Diencephalon (tissue), 1 donor: ENCODE results near the gene TEX19. TPM values are rescaled to one million over a fixed set of nuclear protein-coding genes. Genes with fewer than 3 reads are reported as not detected.

ENCODE experiments used
- total RNA-seq: library from RNA; depleted of rRNA; stranded (reverse); fragments of >200 nt; gene quantifications from one replicate; pipeline ENCODE4 v1.2.3, GENCODE V29; 2014

The TEX19 gene
- total RNA-seq = not detected

DNA sequence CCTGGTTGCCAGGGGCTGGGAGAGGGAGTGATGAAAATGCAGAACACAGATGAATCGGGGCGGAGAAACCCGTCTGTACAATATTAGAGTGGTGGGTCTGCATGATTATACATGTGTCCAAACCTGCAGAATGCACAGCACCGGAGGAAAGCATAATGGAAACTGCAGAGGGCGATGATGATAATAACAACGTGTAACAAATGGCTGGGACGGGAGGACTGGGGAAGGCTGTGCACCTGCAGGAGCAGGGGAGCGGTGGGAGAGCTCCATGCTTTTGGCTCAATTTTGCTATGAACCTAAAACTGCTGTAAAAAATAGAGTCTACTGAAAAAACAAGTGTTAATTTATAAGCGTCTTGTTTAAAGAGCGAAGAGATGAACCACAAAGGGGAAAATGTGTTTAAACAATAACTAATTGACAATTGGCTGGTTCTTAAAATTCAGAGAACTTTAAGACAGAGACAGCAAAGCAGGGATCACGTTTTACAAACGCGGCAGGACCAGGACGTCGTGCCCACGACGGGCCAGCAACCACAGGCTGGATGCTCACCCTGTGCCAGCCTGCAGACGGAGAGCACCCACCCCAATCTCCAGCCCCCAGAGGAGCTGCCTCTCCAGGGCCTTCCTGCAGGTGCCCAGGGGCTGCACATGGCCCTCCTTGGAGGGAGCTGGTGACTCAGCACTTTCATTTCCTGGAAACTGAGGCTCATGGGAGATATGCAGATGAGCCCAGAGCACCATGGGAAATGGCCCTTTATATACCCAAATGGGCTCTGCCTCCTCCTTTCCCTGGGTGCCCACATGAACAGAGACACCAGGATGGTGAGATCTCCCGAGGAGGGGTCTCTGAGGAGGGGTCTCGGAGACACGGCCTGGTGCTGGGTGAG lies at the start of gene TEX19:
TSS of gene TEX19 (plus strand) at position 783 of the 886 bp plus-strand sequence. CDS start 2,904 bp downstream, outside the sequence.

GRCh38 chr17:82317394-82318168 lies 41.5 kb upstream of the TEX19 start, which contains the start of gene CD7:
CD7 (minus strand) TSS chr17:82317608; CDS start chr17:82317495, 113 bp downstream.

GRCh38 chr17:82333279-82334171 lies 25.5 kb upstream of the TEX19 start, which contains the start of gene SECTM1:
SECTM1 (minus strand) TSS chr17:82333766; CDS start chr17:82327240, 6,526 bp downstream.

DNA sequence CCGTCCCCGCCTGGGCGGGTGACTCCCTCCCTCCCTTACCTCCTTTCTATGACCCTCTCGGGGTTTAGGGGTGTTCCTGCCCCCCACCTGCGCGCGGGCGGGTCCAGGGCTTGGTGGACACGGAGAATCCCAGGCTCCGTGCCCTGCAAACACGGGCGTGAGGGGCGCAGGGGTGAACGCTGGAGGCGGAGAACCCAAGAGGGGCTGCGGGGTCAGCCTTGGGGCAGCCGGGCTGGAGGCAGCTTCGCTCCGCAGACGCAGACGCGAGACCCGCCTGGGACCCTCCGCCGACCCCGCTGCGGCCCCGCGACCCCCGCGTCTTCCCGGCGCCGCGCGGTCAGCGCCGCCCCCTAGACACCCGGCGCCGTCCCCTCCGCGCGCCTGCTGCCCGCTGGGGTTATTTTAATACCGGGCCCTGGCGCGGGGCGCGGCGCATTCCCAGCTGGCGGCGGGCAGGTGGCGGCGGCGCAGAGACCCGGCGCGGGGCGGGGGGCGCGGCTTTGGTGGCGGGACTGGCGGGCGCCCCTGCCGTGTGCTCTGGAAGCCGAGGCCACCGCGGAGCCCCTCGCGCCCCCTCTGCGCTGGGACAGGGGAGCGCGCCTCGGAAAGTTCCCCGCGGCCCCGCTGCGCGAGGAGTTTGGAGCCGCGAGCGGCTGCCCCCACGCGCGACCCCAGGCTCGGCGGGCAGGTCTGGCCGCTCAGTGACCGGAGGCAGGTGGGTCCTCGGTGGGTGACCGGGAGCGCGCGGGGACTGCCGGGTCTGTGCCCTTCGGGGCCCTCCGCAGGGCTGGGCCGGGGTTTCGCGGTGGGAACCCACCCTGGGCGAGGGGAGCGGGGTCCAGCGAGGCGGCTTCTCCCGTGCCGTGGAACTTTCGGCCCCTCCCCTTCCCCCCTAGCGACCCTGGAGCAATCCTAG lies 12.5 kb downstream of the TEX19 start, which contains the start of gene UTS2R:
TSS of gene UTS2R (plus strand) at position 433 of the 916 bp plus-strand sequence. CDS start 2,560 bp downstream, outside the sequence.

Other genes starting within 250 kb of the TEX19 start
- 28.4 TPM for gene CCDC57, start 146.4 kb upstream of the TEX19 start, total RNA-seq
- 6.5 TPM for gene SLC16A3, start 130.2 kb upstream of the TEX19 start, total RNA-seq
- gene CSNK1D, start 85.5 kb upstream of the TEX19 start, total RNA-seq = 48.7 TPM
- gene CD7, start 41.6 kb upstream of the TEX19 start, total RNA-seq = not detected
- gene SECTM1, start 25.5 kb upstream of the TEX19 start, total RNA-seq = 5.8 TPM
- not detected for gene UTS2R, start 12.5 kb downstream of the TEX19 start, total RNA-seq
- gene HEXD, start 59.1 kb downstream of the TEX19 start, total RNA-seq = 20.1 TPM
- gene OGFOD3, start 59.3 kb downstream of the TEX19 start, total RNA-seq = 20.3 TPM
- 31.6 TPM for gene CYBC1, start 91.5 kb downstream of the TEX19 start, total RNA-seq
- 44.1 TPM for gene NARF, start 99.5 kb downstream of the TEX19 start, total RNA-seq
- 48.2 TPM for gene FOXK2, start 160.5 kb downstream of the TEX19 start, total RNA-seq